HCT116 (cell line): Measurements from ENCODE around the gene LCN15. TPM values are rescaled to one million over a fixed set of nuclear protein-coding genes. Genes with fewer than 3 reads are reported as not detected.

Experiments used
- ATAC-seq: fragments of 200-7000 bp; cut with Tn5 transposase; 2 replicates; pipeline ENCODE4 v1.9.1; 2020; ENCODE audit warnings: mild to moderate bottlenecking, moderate library complexity
- BruUV-seq: library from RNA; stranded (reverse); fragments of 400-500 nt; replicated peaks from 2 replicates; lab custom pipeline; 2021; lab: Mats Ljungman, UMichigan
- CTCF ChIA-PET: fragments of 300-600 bp; sonication (Branson Sonifier 250); formaldehyde crosslinking; loops from one replicate; lab custom pipeline; 2021; ENCODE audit warnings: antibody characterized with exemption; lab: Charles Lee
- POLR2A ChIA-PET: fragments of 300-600, 350-600 bp; sonication (Branson Sonifier 250); formaldehyde crosslinking; loops from one replicate; lab custom pipeline; 2021; ENCODE audit warnings: antibody characterized with exemption; lab: Charles Lee
- RAD21 ChIA-PET, 2 experiments: fragments of 300-600 bp; sonication (Branson Sonifier 250); formaldehyde crosslinking; loops; one replicate each; lab custom pipeline; 2023; ENCODE audit warnings: low total read pairs in 2 of 2; ENCODE audit not compliant: uncharacterized antibody in 2 of 2, unreplicated experiment in 2 of 2, low non-redundant PET in 1 of 2; lab: Charles Lee
- DNase-seq: peaks from one replicate; pipeline ENCODE4 v3.0.0-alpha.2; 2010; ENCODE audit warnings: low read depth, low spot score
- H2AFZ ChIP-seq: fragments of 200-600 bp; shearing (Covaris generic), sonication (generic); 2 replicates; pipeline ENCODE4 v1.6.1; 2017; ENCODE audit warnings: low read depth, mixed run types, mixed read lengths, antibody characterized with exemption, low read length; ENCODE audit not compliant: poor library complexity, severe bottlenecking
- H3K27ac ChIP-seq: 2 replicates; pipeline ENCODE4 v1.5.1; 2012; ENCODE audit warnings: low read depth, low read length
- H3K27me3 ChIP-seq: fragments of 200-600 bp; sonication (generic); 2 replicates; pipeline ENCODE4 v1.6.1; 2016; ENCODE audit warnings: mixed run types, low read length, mixed read lengths; ENCODE audit not compliant: insufficient read depth
- H3K36me3 ChIP-seq, 2 experiments: fragments of 200-500 bp in 1 of 2; fragments of 200-600 bp in 1 of 2; sonication (Bioruptor generic) in 1 of 2; sonication (generic) in 1 of 2; 2 replicates each; pipeline versions ENCODE4 v1.5.1 to v1.6.1; 2014 to 2016; ENCODE audit warnings: low read length in 2 of 2, inconsistent platforms in 1 of 2, mixed read lengths in 1 of 2, mixed run types in 1 of 2; ENCODE audit not compliant: insufficient read depth in 2 of 2, control insufficient read depth in 1 of 2
- H3K4me1 ChIP-seq, 2 experiments: fragments of 200-600 bp in 1 of 2; sonication (generic) in 1 of 2; 2 replicates each; pipeline versions ENCODE4 v1.5.1 to v1.6.1; 2012 to 2017; ENCODE audit warnings: low read length in 2 of 2, inconsistent platforms in 1 of 2, mild to moderate bottlenecking in 1 of 2, mixed read lengths in 1 of 2, mixed run types in 1 of 2, moderate library complexity in 1 of 2; ENCODE audit not compliant: insufficient read depth in 2 of 2, control insufficient read depth in 1 of 2
- H3K4me2 ChIP-seq: fragments of 200-600 bp; sonication (generic); 2 replicates; pipeline ENCODE4 v1.6.1; 2017; ENCODE audit warnings: mixed run types, low read length, mixed read lengths
- H3K4me3 ChIP-seq, 2 experiments: fragments of 200-600 bp in 1 of 2; sonication (generic) in 1 of 2; replicated peaks in 1 of 2; 2 replicates each; pipeline ENCODE4 v1.5.1; 2011 to 2016; ENCODE audit warnings: low read length in 2 of 2, control low read depth in 1 of 2, low read depth in 1 of 2, mild to moderate bottlenecking in 1 of 2, mixed read lengths in 1 of 2, mixed run types in 1 of 2
- H3K79me2 ChIP-seq: fragments of 200-600 bp; sonication (generic); 2 replicates; pipeline ENCODE4 v1.6.1; 2017; ENCODE audit warnings: mild to moderate bottlenecking, mixed run types, low read length, moderate library complexity, mixed read lengths; ENCODE audit not compliant: insufficient read depth
- H3K9ac ChIP-seq: fragments of 200-600 bp; sonication (generic); 2 replicates; pipeline ENCODE4 v1.6.1; 2016; ENCODE audit warnings: low read length, mixed read lengths
- H3K9me2 ChIP-seq: fragments of 200-600 bp; sonication (generic), shearing (Covaris generic); 2 replicates; pipeline ENCODE4 v1.6.1; 2017; ENCODE audit warnings: mixed run types, mild to moderate bottlenecking, moderate library complexity; ENCODE audit not compliant: insufficient read depth
- H3K9me3 ChIP-seq, 2 experiments: fragments of 200-500 bp in 1 of 2; fragments of 200-600 bp in 1 of 2; sonication (Bioruptor generic) in 1 of 2; sonication (generic) in 1 of 2; 2 replicates each; pipeline ENCODE4 v1.6.1; 2014 to 2017; ENCODE audit warnings: low read length in 2 of 2, mixed read lengths in 2 of 2, inconsistent platforms in 1 of 2, low read depth in 1 of 2, mild to moderate bottlenecking in 1 of 2, mixed run types in 1 of 2, moderate library complexity in 1 of 2; ENCODE audit not compliant: control insufficient read depth in 1 of 2, insufficient read depth in 1 of 2
- H4K20me1 ChIP-seq: fragments of 200-600 bp; sonication (generic), shearing (Covaris generic); 2 replicates; pipeline ENCODE4 v1.6.1; 2017; ENCODE audit warnings: mixed run types, mild to moderate bottlenecking, moderate library complexity; ENCODE audit not compliant: insufficient read depth
- CEBPB ChIP-seq: IDR thresholded peaks from 2 replicates; pipeline ENCODE4 v1.6.1; 2012; ENCODE audit warnings: low read depth
- EGR1 ChIP-seq: IDR thresholded peaks from 2 replicates; pipeline ENCODE4 v1.6.1; 2012; ENCODE audit warnings: low read depth
- ELF1 ChIP-seq: IDR thresholded peaks from 2 replicates; pipeline ENCODE4 v1.6.1; 2012; ENCODE audit warnings: low read depth, borderline replicate concordance
- EZH2 ChIP-seq: fragments of 200-600 bp; sonication (generic); IDR thresholded peaks from 2 replicates; pipeline ENCODE4 v1.6.1; 2017; ENCODE audit warnings: antibody characterized with exemption, mixed run types
- FOSL1 ChIP-seq: IDR thresholded peaks from 2 replicates; pipeline ENCODE4 v1.6.1; 2012; ENCODE audit warnings: low read depth
- TCF7L2 ChIP-seq: IDR thresholded peaks from 2 replicates; pipeline ENCODE4 v1.7.0; 2011; ENCODE audit warnings: borderline replicate concordance, inconsistent platforms; ENCODE audit not compliant: insufficient read depth, insufficient read length; ENCODE audit errors: extremely low read depth
- YY1 ChIP-seq: IDR thresholded peaks from 2 replicates; pipeline ENCODE4 v1.6.1; 2011; ENCODE audit warnings: low read length, low read depth, moderate library complexity, mild to moderate bottlenecking; ENCODE audit not compliant: insufficient replicate concordance; ENCODE audit errors: extremely low read depth
- intact Hi-C: fragments of 100-400 bp; cut with micrococcal nuclease; formaldehyde crosslinking; loops from 2 replicates; pipeline ENCODE4 v1.10.0; 2022
- total RNA-seq: library from RNA; stranded (reverse); gene quantifications from one replicate; pipeline ENCODE4 v1.2.1, GENCODE V29; 2021; ENCODE audit not compliant: unreplicated experiment
- TF ChIP-seq, protein P1 (sequence below): IDR thresholded peaks from 2 replicates; pipeline ENCODE4 v1.6.1; 2012
- TF ChIP-seq, protein P2 (sequence below): IDR thresholded peaks from 2 replicates; pipeline ENCODE4 v1.6.1; 2011; ENCODE audit warnings: mild to moderate bottlenecking, low read length, moderate library complexity; ENCODE audit not compliant: insufficient replicate concordance; ENCODE audit errors: extremely low read depth
- TF ChIP-seq, protein P3 (sequence below): IDR thresholded peaks from 2 replicates; pipeline ENCODE4 v1.6.1; 2012; ENCODE audit warnings: low read depth
- TF ChIP-seq, protein P4 (sequence below), 3 experiments: fragments of 200-600 bp in 1 of 3; sonication (generic) in 1 of 3; IDR thresholded peaks in 2 of 3; conservative IDR thresholded peaks in 1 of 3; 2 replicates each; pipeline ENCODE4 v1.5.1; 2012 to 2017; ENCODE audit warnings: low read depth in 2 of 3, low read length in 2 of 3, antibody characterized with exemption in 1 of 3, borderline replicate concordance in 1 of 3, control low read depth in 1 of 3, mild to moderate bottlenecking in 1 of 3, mixed read lengths in 1 of 3, mixed run types in 1 of 3, moderate library complexity in 1 of 3; ENCODE audit not compliant: insufficient read depth in 1 of 3

Gene LCN15
- total RNA-seq, 1 experiment from 2014 or later = 0.76 TPM

DNA sequence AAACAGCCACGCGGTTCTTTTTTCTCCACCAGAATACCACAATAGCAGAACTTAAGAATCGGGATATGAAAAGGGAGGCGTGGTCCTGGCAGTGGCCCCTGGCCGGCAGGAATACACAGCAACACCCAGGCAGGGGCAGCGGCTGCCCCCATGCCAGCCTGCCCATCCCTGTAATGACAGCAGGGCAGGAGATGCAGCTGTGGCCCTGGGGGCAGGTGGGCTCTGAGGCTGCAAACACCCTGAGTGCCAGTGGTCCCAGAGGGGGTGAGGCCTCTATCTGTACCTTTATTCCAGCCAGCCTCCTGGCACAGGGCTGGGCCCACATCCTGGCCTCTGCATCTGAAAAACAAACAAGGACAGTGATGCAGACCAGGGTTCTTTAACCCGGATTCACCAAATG, 39.5 kb downstream of the LCN15 start (continued):
- no peak for TF ChIP-seq TCF7L2
- no peak for TF ChIP-seq YY1
- TF ChIP-seq CEBPB = no peak
- TF ChIP-seq ELF1 = no peak
- TF ChIP-seq FOSL1 = no peak
- TF ChIP-seq EZH2 = no peak
- no peak for TF ChIP-seq EGR1
- TF ChIP-seq, protein P1, sequence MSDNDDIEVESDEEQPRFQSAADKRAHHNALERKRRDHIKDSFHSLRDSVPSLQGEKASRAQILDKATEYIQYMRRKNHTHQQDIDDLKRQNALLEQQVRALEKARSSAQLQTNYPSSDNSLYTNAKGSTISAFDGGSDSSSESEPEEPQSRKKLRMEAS = no peak

DNA sequence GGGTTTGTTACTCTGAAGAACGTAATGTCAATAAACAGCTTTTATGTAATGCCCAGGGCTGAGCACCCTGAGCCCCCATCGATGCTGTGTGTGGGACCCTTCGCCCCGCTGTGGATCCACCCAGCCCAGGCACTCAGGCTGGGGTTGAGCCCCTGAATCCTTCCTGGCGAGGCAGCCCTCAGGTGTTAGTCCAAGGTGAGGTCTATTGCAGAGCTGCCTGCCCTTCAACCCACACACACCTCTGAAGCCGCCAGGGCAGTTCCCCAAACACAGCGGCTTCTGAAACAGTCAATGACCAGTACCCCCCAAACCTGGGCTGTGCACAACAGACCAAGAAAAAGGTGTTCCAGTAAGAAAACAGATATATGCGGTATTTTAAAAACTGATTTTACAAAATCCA, 40.3 kb downstream of the LCN15 start:
- peaks cover 37% of the 10 kb centered on the region; the same call in 1 of the 2 replicates for H4K20me1 ChIP-seq
- peaks cover 44% of the 10 kb centered on the region for H3K79me2 ChIP-seq
- H3K9me2 ChIP-seq = no peaks in the 10 kb centered on the region
- no TSS peak for BruUV-seq
- H3K4me3 ChIP-seq = no peak overlapping the region
- H3K27me3 ChIP-seq = no peaks in the 10 kb centered on the region
- H2AFZ ChIP-seq = no peak overlapping the region
- H3K36me3 ChIP-seq = peaks cover 19 to 46% of the 10 kb centered on the region in 2 experiments; a peak in 3 of 4 replicates
- H3K4me2 ChIP-seq = no peak overlapping the region
- H3K4me1 ChIP-seq = peaks cover 9 to 57% of the 10 kb centered on the region in 2 experiments; a peak in 3 of 4 replicates
- H3K9ac ChIP-seq = no peak overlapping the region
- TF ChIP-seq, protein P2, sequence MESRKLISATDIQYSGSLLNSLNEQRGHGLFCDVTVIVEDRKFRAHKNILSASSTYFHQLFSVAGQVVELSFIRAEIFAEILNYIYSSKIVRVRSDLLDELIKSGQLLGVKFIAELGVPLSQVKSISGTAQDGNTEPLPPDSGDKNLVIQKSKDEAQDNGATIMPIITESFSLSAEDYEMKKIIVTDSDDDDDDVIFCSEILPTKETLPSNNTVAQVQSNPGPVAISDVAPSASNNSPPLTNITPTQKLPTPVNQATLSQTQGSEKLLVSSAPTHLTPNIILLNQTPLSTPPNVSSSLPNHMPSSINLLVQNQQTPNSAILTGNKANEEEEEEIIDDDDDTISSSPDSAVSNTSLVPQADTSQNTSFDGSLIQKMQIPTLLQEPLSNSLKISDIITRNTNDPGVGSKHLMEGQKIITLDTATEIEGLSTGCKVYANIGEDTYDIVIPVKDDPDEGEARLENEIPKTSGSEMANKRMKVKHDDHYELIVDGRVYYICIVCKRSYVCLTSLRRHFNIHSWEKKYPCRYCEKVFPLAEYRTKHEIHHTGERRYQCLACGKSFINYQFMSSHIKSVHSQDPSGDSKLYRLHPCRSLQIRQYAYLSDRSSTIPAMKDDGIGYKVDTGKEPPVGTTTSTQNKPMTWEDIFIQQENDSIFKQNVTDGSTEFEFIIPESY = no peak
- TF ChIP-seq, protein P3, sequence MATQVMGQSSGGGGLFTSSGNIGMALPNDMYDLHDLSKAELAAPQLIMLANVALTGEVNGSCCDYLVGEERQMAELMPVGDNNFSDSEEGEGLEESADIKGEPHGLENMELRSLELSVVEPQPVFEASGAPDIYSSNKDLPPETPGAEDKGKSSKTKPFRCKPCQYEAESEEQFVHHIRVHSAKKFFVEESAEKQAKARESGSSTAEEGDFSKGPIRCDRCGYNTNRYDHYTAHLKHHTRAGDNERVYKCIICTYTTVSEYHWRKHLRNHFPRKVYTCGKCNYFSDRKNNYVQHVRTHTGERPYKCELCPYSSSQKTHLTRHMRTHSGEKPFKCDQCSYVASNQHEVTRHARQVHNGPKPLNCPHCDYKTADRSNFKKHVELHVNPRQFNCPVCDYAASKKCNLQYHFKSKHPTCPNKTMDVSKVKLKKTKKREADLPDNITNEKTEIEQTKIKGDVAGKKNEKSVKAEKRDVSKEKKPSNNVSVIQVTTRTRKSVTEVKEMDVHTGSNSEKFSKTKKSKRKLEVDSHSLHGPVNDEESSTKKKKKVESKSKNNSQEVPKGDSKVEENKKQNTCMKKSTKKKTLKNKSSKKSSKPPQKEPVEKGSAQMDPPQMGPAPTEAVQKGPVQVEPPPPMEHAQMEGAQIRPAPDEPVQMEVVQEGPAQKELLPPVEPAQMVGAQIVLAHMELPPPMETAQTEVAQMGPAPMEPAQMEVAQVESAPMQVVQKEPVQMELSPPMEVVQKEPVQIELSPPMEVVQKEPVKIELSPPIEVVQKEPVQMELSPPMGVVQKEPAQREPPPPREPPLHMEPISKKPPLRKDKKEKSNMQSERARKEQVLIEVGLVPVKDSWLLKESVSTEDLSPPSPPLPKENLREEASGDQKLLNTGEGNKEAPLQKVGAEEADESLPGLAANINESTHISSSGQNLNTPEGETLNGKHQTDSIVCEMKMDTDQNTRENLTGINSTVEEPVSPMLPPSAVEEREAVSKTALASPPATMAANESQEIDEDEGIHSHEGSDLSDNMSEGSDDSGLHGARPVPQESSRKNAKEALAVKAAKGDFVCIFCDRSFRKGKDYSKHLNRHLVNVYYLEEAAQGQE = no peak
- TF ChIP-seq, protein P4, sequence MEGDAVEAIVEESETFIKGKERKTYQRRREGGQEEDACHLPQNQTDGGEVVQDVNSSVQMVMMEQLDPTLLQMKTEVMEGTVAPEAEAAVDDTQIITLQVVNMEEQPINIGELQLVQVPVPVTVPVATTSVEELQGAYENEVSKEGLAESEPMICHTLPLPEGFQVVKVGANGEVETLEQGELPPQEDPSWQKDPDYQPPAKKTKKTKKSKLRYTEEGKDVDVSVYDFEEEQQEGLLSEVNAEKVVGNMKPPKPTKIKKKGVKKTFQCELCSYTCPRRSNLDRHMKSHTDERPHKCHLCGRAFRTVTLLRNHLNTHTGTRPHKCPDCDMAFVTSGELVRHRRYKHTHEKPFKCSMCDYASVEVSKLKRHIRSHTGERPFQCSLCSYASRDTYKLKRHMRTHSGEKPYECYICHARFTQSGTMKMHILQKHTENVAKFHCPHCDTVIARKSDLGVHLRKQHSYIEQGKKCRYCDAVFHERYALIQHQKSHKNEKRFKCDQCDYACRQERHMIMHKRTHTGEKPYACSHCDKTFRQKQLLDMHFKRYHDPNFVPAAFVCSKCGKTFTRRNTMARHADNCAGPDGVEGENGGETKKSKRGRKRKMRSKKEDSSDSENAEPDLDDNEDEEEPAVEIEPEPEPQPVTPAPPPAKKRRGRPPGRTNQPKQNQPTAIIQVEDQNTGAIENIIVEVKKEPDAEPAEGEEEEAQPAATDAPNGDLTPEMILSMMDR (IDR thresholded peaks at IDR 0.05 in 2 of 3, conservative IDR thresholded peaks at IDR 0.05 in 1 of 3; ENCODE audit: borderline replicate concordance in 1 of 3, insufficient read depth in 1 of 3, low read depth in 2 of 3, low read length in 2 of 3) = no peak
- H3K9me3 ChIP-seq = no peaks in the 10 kb centered on the region
- POLR2A ChIA-PET = no interaction called here
- intact Hi-C loops = no loop called here
- H3K27ac ChIP-seq = peak overlapping the region; percentile 52; the same call in 1 of the 2 replicates
- ATAC-seq (no peak), DNase-seq (no peak)
- CTCF ChIA-PET = interaction anchor here (0.9 kb wide), 1 partner anchor 34 kb away, joined by 3 read pairs; the partner anchor contains the start of gene LCN8
- RAD21 ChIA-PET = no interaction called here
